Nephron (organoid): ENCODE measurements around the gene NEDD4L.

Experiments used
- H3K27ac Mint-ChIP-seq, 3 experiments: 2 replicates each; pipeline ENCODE4 v1.8.0; 2020; ENCODE audit warnings: mixed read lengths in 3 of 3, mild to moderate bottlenecking in 2 of 3, moderate library complexity in 1 of 3
- H3K27me3 Mint-ChIP-seq: 2 replicates; pipeline ENCODE4 v1.8.0; 2021; ENCODE audit warnings: low read depth, mild to moderate bottlenecking, moderate library complexity, mixed read lengths
- H3K36me3 Mint-ChIP-seq: 2 replicates; pipeline ENCODE4 v1.8.0; 2020; ENCODE audit warnings: low read depth, mixed read lengths
- H3K4me1 Mint-ChIP-seq: 2 replicates; pipeline ENCODE4 v1.8.0; 2020; ENCODE audit warnings: mixed read lengths
- H3K4me3 Mint-ChIP-seq, 3 experiments: 2 replicates each; pipeline ENCODE4 v1.8.0; 2020; ENCODE audit warnings: mild to moderate bottlenecking in 3 of 3, mixed read lengths in 3 of 3, moderate library complexity in 2 of 3
- H3K9me3 Mint-ChIP-seq: 2 replicates; pipeline ENCODE4 v1.8.0; 2020; ENCODE audit warnings: mixed read lengths
- CTCF ChIP-seq, 3 experiments: fragments of 200-600 bp; sonication (generic); IDR thresholded peaks; one replicate each; pipeline ENCODE4 v1.5.0; 2021; ENCODE audit warnings: antibody characterized with exemption in 3 of 3; ENCODE audit not compliant: unreplicated experiment in 3 of 3

NEDD4L gene

GRCh38 chr18:58157237-58157636, 113.2 kb downstream of the NEDD4L start:
- no peak for TF ChIP-seq CTCF (IDR thresholded peaks at IDR 0.05; ENCODE audit: unreplicated experiment in 3 of 3)
- H3K27ac Mint-ChIP-seq = peak overlapping the region in 1 of 3 experiments; percentile 62
- peaks cover 19% of the 10 kb centered on the region for H3K4me1 Mint-ChIP-seq
- H3K4me3 Mint-ChIP-seq = no peak overlapping the region
- no peaks in the 10 kb centered on the region for H3K27me3 Mint-ChIP-seq
- peaks cover 4% of the 10 kb centered on the region for H3K36me3 Mint-ChIP-seq
- H3K9me3 Mint-ChIP-seq = no peaks in the 10 kb centered on the region

GRCh38 chr18:58158008-58158407, 114.0 kb downstream of the NEDD4L start:
- Mint-ChIP-seq H3K36me3 (peaks cover under 1% of the 10 kb centered on the region), H3K4me3 (no peak overlapping the region), H3K27ac (no peak overlapping the region), H3K4me1 (peaks cover 22% of the 10 kb centered on the region), H3K9me3 (no peaks in the 10 kb centered on the region), H3K27me3 (no peaks in the 10 kb centered on the region)
- TF ChIP-seq CTCF (IDR thresholded peaks at IDR 0.05; ENCODE audit: unreplicated experiment in 3 of 3) = no peak

GRCh38 chr18:58158459-58158858, 114.4 kb downstream of the NEDD4L start:
- H3K27ac Mint-ChIP-seq = no peak overlapping the region
- TF ChIP-seq CTCF (IDR thresholded peaks at IDR 0.05; ENCODE audit: unreplicated experiment in 3 of 3) = no peak
- no peaks in the 10 kb centered on the region for H3K9me3 Mint-ChIP-seq
- H3K4me1 Mint-ChIP-seq = peaks cover 22% of the 10 kb centered on the region
- H3K36me3 Mint-ChIP-seq = no peaks in the 10 kb centered on the region
- H3K27me3 Mint-ChIP-seq = no peaks in the 10 kb centered on the region
- no peak overlapping the region for H3K4me3 Mint-ChIP-seq

GRCh38 chr18:58161659-58162058, 117.6 kb downstream of the NEDD4L start:
- Mint-ChIP-seq H3K27me3 (no peaks in the 10 kb centered on the region), H3K27ac (peak overlapping the region in 1 of 3 experiments; percentile 14), H3K9me3 (no peaks in the 10 kb centered on the region), H3K4me3 (peak overlapping the region in 2 of 3 experiments; percentile 12 to 19), H3K36me3 (peaks cover 4% of the 10 kb centered on the region), H3K4me1 (peaks cover 22% of the 10 kb centered on the region)
- no peak for TF ChIP-seq CTCF (IDR thresholded peaks at IDR 0.05; ENCODE audit: unreplicated experiment in 3 of 3)

GRCh38 chr18:58162127-58162526, 118.1 kb downstream of the NEDD4L start:
- Mint-ChIP-seq H3K27me3 (no peaks in the 10 kb centered on the region), H3K4me3 (no peak overlapping the region), H3K36me3 (peaks cover 8% of the 10 kb centered on the region), H3K4me1 (peaks cover 22% of the 10 kb centered on the region), H3K9me3 (no peaks in the 10 kb centered on the region), H3K27ac (peak overlapping the region in 1 of 3 experiments; percentile 14)
- no peak for TF ChIP-seq CTCF (IDR thresholded peaks at IDR 0.05; ENCODE audit: unreplicated experiment in 3 of 3)

- Mint-ChIP-seq H3K36me3 (peaks cover 13% of the 10 kb centered on the region), H3K9me3 (no peaks in the 10 kb centered on the region), H3K27ac (no peak overlapping the region), H3K27me3 (no peaks in the 10 kb centered on the region), H3K4me3 (no peak overlapping the region), H3K4me1 (peaks cover 22% of the 10 kb centered on the region)
- no peak for TF ChIP-seq CTCF (IDR thresholded peaks at IDR 0.05; ENCODE audit: unreplicated experiment in 3 of 3)
These were observed 119.1 kb downstream of the NEDD4L start for GRCh38 chr18:58163004-58163590.
